Esophagus squamous epithelium (tissue), 4 donors: ENCODE data around the gene TGIF2.

Experiments
- POLR2A ChIP-seq, 4 donors: fragments of 450-650 bp; IDR thresholded peaks; one replicate each; pipeline ENCODE4 v1.6.1; 2017; ENCODE audit warnings: antibody characterized with exemption in 4 of 4, mild to moderate bottlenecking in 4 of 4, moderate library complexity in 3 of 4
- TF ChIP-seq, protein P1 (sequence below), 6 experiments: fragments of 450-650 bp in 4 of 6; fragments of 200-600 bp in 2 of 6; sonication (generic) in 2 of 6; IDR thresholded peaks; one replicate each; pipeline ENCODE4 v1.5.1; 2016 to 2019; ENCODE audit warnings: antibody characterized with exemption in 6 of 6, mild to moderate bottlenecking in 4 of 6, moderate library complexity in 4 of 6

DNA sequence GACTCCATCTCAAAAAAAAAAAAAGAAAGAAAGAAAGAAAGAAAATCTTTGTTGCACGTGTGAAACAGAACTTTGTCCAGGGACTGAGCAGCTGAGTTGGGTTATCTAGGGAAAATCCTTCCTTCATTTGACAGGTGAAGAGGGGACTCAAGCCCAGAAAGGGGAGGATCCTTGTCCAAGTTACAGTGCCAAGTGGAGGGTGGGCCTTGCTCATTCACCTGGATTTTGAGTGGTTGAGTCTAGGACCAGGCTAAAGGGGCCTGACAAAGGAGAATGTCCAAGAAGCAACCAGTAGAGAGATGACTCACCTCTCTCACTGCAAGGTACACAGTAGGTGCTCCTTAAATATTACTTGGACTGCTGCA, 2.7 kb downstream of the TGIF2 start:
- TF ChIP-seq, protein P1, sequence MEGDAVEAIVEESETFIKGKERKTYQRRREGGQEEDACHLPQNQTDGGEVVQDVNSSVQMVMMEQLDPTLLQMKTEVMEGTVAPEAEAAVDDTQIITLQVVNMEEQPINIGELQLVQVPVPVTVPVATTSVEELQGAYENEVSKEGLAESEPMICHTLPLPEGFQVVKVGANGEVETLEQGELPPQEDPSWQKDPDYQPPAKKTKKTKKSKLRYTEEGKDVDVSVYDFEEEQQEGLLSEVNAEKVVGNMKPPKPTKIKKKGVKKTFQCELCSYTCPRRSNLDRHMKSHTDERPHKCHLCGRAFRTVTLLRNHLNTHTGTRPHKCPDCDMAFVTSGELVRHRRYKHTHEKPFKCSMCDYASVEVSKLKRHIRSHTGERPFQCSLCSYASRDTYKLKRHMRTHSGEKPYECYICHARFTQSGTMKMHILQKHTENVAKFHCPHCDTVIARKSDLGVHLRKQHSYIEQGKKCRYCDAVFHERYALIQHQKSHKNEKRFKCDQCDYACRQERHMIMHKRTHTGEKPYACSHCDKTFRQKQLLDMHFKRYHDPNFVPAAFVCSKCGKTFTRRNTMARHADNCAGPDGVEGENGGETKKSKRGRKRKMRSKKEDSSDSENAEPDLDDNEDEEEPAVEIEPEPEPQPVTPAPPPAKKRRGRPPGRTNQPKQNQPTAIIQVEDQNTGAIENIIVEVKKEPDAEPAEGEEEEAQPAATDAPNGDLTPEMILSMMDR (IDR thresholded peaks at IDR 0.05): no peak
- no peak for TF ChIP-seq POLR2A (IDR thresholded peaks at IDR 0.05)
